Tibial nerve (tissue), 4 donors: ENCODE data around the gene PTPN14. TPM values are rescaled to one million over a fixed set of nuclear protein-coding genes. Genes with fewer than 3 reads are reported as not detected.
"Not testable (repeated sequence)": the region's sequence is repeated elsewhere in the genome, so short reads cannot be mapped to it uniquely, and the experiment has no call there.

Experiments used
- DNase-seq, 2 donors: peaks; one replicate each; pipeline ENCODE4 v3.0.0-alpha.2; 2019; ENCODE audit warnings: low spot score in 2 of 2
- H3K27ac ChIP-seq, 4 donors: fragments of 200-600 bp; sonication (generic) in 3 of 4; one replicate each; pipeline ENCODE4 v1.5.1; 2017 to 2019; ENCODE audit warnings: mild to moderate bottlenecking in 1 of 4
- H3K27me3 ChIP-seq, 2 donors: fragments of 200-600 bp; sonication (generic) in 1 of 2; one replicate each; pipeline versions ENCODE4 v1.5.1 to v1.6.0; 2017 to 2019
- H3K36me3 ChIP-seq, 3 donors: fragments of 200-600 bp; sonication (generic); one replicate each; pipeline ENCODE4 v1.5.1; 2018 to 2019
- H3K4me1 ChIP-seq, 4 donors: fragments of 200-600 bp; sonication (generic) in 3 of 4; one replicate each; pipeline ENCODE4 v1.5.1; 2017 to 2019
- H3K4me3 ChIP-seq, 4 donors: fragments of 200-600 bp; sonication (generic) in 3 of 4; one replicate each; pipeline ENCODE4 v1.5.1; 2017 to 2019; ENCODE audit warnings: mild to moderate bottlenecking in 1 of 4, moderate library complexity in 1 of 4
- H3K9me3 ChIP-seq, 4 donors: fragments of 200-600 bp; sonication (generic) in 3 of 4; one replicate each; pipeline ENCODE4 v1.5.1; 2017 to 2019
- EP300 ChIP-seq, 2 donors: sonication (generic); formaldehyde crosslinking; IDR thresholded peaks; one replicate each; pipeline ENCODE4 v1.6.1; 2017; ENCODE audit warnings: antibody characterized with exemption in 2 of 2, mild to moderate bottlenecking in 1 of 2
- POLR2A ChIP-seq, 2 donors: fragments of 450-650 bp; IDR thresholded peaks; one replicate each; pipeline ENCODE4 v1.6.1; 2017; ENCODE audit warnings: antibody characterized with exemption in 2 of 2, mild to moderate bottlenecking in 2 of 2, moderate library complexity in 2 of 2
- WGBS, 2 donors: methylation state at CpG; one replicate each; pipeline ENCODE4 v1.1.5; 2018; 5-methylcytosine and 5-hydroxymethylcytosine counted together
- total RNA-seq, 4 donors: library from RNA; depleted of rRNA; stranded (reverse); fragments of >200 nt; gene quantifications; one replicate each; pipeline ENCODE4 v1.1.0, GENCODE V29; 2016
- TF ChIP-seq, protein P1 (sequence below), 5 experiments: fragments of 200-600 bp in 3 of 5; fragments of 450-650 bp in 2 of 5; sonication (generic) in 3 of 5; IDR thresholded peaks; one replicate each; pipeline ENCODE4 v1.5.1; 2016 to 2019; ENCODE audit warnings: antibody characterized with exemption in 5 of 5, mild to moderate bottlenecking in 3 of 5, moderate library complexity in 2 of 5

PTPN14 gene
- total RNA-seq, 4 donors from 2014 or later: 25.8 to 47.4 (median 38.2) TPM

DNA sequence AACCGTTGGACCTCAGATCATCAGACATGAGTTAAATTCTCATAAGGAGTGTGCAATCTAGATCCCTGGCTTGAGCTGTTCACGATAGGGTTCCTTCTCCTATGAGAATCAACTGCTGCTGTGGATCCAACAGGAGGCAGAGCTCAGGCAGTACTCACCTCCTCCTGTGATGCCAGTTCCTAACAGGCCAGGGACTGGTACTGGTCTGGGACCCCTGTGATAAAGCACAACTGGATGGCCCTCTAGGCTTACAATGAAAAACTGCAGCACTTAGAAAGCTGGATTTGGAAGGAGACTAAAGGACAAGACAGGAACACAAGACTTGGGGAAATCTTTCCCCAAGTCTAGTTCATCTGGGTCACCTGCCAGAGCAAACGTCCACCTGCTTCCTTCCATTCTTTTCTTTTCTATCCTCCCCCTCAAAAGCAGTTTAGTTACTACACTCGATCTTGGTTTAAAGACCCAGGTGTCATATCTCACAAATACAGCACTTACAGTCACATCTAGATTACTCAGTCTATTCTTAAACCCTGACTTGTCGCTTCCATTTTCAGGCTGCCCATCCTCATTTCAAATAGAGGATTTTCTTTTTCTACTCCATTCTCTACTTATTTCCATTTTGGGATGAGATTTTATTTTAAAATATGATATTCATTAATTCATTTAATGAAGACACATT lies 59.8 kb downstream of the PTPN14 start:
- Histone ChIP-seq H3K27ac (no peak overlapping the region), H3K36me3 (no peaks in the 10 kb centered on the region), H3K4me3 (no peak overlapping the region), H3K4me1 (peaks cover 0 to 8% (median 0%) of the 10 kb centered on the region in 4 donors), H3K27me3 (no peaks in the 10 kb centered on the region), H3K9me3 (no peaks in the 10 kb centered on the region)
- TF ChIP-seq, protein P1, sequence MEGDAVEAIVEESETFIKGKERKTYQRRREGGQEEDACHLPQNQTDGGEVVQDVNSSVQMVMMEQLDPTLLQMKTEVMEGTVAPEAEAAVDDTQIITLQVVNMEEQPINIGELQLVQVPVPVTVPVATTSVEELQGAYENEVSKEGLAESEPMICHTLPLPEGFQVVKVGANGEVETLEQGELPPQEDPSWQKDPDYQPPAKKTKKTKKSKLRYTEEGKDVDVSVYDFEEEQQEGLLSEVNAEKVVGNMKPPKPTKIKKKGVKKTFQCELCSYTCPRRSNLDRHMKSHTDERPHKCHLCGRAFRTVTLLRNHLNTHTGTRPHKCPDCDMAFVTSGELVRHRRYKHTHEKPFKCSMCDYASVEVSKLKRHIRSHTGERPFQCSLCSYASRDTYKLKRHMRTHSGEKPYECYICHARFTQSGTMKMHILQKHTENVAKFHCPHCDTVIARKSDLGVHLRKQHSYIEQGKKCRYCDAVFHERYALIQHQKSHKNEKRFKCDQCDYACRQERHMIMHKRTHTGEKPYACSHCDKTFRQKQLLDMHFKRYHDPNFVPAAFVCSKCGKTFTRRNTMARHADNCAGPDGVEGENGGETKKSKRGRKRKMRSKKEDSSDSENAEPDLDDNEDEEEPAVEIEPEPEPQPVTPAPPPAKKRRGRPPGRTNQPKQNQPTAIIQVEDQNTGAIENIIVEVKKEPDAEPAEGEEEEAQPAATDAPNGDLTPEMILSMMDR (IDR thresholded peaks at IDR 0.05): no peak
- TF ChIP-seq POLR2A (IDR thresholded peaks at IDR 0.05): no peak
- no peak for TF ChIP-seq EP300 (IDR thresholded peaks at IDR 0.05)
- whole genome bisulfite sequencing, 2 donors: 78 to 82% methylated on average over 5 of the region's 5 CpGs
- DNase-seq: no peak

DNA sequence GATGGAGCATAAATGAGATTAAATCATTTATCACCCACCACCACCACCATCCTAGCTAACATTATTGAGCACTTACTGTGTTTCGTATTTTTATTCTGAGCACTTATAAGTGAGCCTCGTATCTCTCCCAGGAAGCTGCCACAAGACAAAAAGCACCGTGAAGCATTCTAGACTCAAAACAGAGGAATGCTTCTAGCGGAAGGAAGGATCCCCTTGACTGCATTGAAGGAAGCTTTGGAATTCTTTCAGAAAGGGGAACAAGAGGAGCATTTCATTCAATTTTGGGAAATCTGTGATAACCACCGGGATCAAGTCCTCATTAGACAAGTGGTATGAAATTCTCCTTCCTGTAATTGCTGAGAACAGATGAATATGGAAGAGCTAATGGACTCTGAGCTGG lies 66.3 kb downstream of the PTPN14 start:
- Histone ChIP-seq H3K36me3 (no peaks in the 10 kb centered on the region), H3K4me1 (no peaks in the 10 kb centered on the region), H3K27ac (no peak overlapping the region), H3K27me3 (no peaks in the 10 kb centered on the region), H3K4me3 (no peak overlapping the region), H3K9me3 (no peaks in the 10 kb centered on the region)
- no peak for DNase-seq
- TF ChIP-seq EP300 (IDR thresholded peaks at IDR 0.05) (no peak), POLR2A (IDR thresholded peaks at IDR 0.05) (no peak)
- TF ChIP-seq, protein P1 (IDR thresholded peaks at IDR 0.05): no peak
- WGBS, 2 donors: 66 to 93% methylated on average over 5 of the region's 5 CpGs

DNA sequence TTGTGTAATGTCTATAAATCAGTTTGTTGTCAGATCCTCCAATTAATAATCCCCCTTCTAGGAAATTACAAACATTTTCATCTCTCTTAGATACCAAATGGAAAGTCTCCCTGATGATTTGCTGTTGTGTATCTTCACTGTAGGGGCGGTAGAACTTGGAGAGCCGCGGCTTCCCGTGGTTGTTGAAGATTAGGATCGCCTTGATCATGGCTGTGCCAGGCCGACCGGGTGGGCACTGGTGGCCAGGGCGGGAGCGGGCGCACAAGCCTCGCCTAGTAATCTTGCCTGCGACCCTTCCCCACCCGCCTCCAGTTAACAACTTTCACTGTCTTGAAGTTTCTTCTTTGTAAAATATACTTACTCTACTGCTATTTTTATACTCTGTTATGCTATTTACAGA lies 68.2 kb downstream of the PTPN14 start:
- H3K9me3 ChIP-seq, DNase-seq, H3K27me3 ChIP-seq, H3K27ac ChIP-seq, H3K4me3 ChIP-seq, H3K36me3 ChIP-seq, H3K4me1 ChIP-seq: not testable (repeated sequence)
- WGBS, 2 donors: 81 to 83% methylated on average over 13 of the region's 13 CpGs

DNA sequence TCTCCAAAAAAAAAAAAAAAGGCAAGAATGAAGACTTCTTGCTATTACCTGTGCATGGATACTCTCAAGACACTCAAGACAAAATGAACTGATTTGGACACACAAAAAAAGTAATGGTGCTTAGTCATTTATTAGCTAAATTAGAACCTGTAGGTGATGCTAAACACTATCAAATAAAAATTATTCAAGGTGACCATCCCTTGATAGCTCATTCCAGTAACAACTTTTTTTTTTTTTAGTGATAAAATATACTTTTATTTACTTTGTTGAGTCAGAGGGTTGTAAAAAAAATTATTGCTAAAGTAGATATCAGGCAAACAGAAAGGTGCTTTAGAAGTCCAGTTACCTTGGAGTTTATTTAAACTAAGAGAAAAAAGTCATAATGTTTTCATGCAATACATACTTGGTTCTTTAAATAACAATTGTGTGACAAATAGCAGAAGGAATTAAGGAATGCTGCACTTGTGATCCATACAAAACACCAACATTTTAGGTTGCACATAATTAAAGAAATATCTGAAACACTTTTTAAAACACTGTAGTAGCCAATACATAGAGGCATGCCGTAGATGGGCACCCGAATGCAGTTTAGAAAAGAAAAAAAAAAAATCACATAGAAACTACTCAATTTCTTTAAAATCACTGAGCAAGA lies 69.3 kb downstream of the PTPN14 start:
- WGBS, 2 donors: 41 to 90% methylated on average over 2 of the region's 2 CpGs
- not testable (repeated sequence) for H3K4me3 ChIP-seq, H3K9me3 ChIP-seq, DNase-seq, H3K27ac ChIP-seq, H3K27me3 ChIP-seq, H3K36me3 ChIP-seq
- peaks cover 0 to 12% (median 0%) of the 10 kb centered on the region in 4 donors for H3K4me1 ChIP-seq

DNA sequence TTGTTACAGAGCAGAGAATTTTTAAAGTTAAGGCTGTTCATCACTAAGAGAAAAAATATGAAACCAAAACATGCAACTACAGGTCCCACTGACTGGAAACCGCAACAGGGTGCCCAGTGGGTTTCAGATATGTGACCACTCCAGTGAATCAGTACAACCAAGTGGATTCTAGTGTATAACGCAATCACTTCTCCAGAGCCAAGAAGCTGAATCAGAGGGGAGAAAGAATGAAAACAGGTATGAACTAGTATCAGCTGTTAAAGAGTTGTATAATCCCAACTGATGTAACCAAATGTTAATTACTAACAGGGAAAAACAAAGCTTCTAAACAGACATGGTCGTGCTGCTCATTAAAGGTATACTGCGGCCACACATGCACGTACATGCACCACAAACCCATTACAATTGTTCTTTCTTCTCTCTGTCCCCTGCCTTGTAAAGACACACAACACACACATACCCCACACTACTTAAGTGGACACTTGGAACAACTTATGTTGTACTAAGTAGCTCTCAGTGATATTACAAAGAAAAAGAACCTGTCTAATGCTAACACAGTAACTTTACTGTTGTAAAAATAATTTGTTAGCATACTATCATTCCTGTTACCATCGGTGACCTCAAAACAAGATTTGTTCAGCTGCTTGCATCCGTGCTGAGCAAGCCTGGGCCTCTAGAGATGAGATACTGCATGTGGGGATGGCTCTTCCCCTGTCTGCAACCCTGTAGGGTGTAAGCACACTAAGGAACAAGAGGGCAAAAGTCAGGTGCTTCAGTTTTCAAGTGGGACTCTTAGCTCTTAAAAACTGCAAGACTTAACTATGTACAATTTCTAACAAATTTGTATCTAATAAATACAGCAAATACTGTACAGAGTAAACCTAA lies 74.2 kb downstream of the PTPN14 start:
- 58 to 61% methylated on average over 7 of the region's 7 CpGs for WGBS, 2 donors
- Histone ChIP-seq H3K4me1 (peaks cover 0 to 45% (median 6%) of the 10 kb centered on the region in 4 donors), H3K36me3 (no peaks in the 10 kb centered on the region), H3K27me3 (no peaks in the 10 kb centered on the region), H3K27ac (peak overlapping the region in 2 of 4 donors; percentile 30 to 43), H3K4me3 (no peak overlapping the region), H3K9me3 (no peaks in the 10 kb centered on the region)
- no peak for TF ChIP-seq EP300 (IDR thresholded peaks at IDR 0.05)
- TF ChIP-seq POLR2A (IDR thresholded peaks at IDR 0.05): no peak
- TF ChIP-seq, protein P1 (IDR thresholded peaks at IDR 0.05): no peak
- no peak for DNase-seq
